ENCODE results near the gene ENO4. TPM values are rescaled to one million over a fixed set of nuclear protein-coding genes. Genes with fewer than 3 reads are reported as not detected.

Gene ENO4
- polyA plus RNA-seq, 3 donors = not detected

GRCh38 chr10:116825901-116826300 lies 23.4 kb upstream of the ENO4 start:
- Mint-ChIP-seq H3K27me3 (ENCODE audit: low read depth in 3 of 3) (peaks cover 2 to 7% (median 6%) of the 10 kb centered on the region in 3 donors), H3K4me3 (no peak overlapping the region), H3K27ac (no peak overlapping the region), H3K9me3 (peaks cover 0 to 6% (median 4%) of the 10 kb centered on the region in 7 donors), H3K4me1 (no peaks in the 10 kb centered on the region), H3K36me3 (no peaks in the 10 kb centered on the region)
- H3K79me2 ChIP-seq (ENCODE audit: insufficient read depth, low read length) = no peaks in the 10 kb centered on the region
- no peaks in the 10 kb centered on the region for H3K4me1 ChIP-seq (ENCODE audit: control insufficient read depth in 1 of 2, insufficient read depth in 2 of 2, low read length in 2 of 2)
- no peak overlapping the region for H3K9ac ChIP-seq (ENCODE audit: insufficient read depth, low read length, poor library complexity, severe bottlenecking)
- 80% methylated on average over 3 of the region's 7 CpGs for WGBS (ENCODE audit: insufficient coverage)
- no peaks in the 10 kb centered on the region for H4K20me1 ChIP-seq (ENCODE audit: insufficient read depth, low read length)
- no peak overlapping the region for H3K27ac ChIP-seq (ENCODE audit: low read depth in 1 of 2, low read length in 2 of 2)
- H3K27me3 ChIP-seq (ENCODE audit: control insufficient read depth in 2 of 2, insufficient read depth in 2 of 2, low read length in 2 of 2) = no peaks in the 10 kb centered on the region
- H3K9me3 ChIP-seq (replicated peaks in 1 of 2; ENCODE audit: control insufficient read depth in 1 of 2, insufficient read depth in 1 of 2, low read length in 2 of 2) = no peaks in the 10 kb centered on the region
- intact Hi-C loops (cut with micrococcal nuclease) = no loop called here
- no peak for TF ChIP-seq CTCF (IDR thresholded peaks at IDR 0.05)
- H3K36me3 ChIP-seq (replicated peaks in 1 of 2; ENCODE audit: control insufficient read depth in 1 of 2, insufficient read depth in 2 of 2, low read length in 2 of 2) = no peaks in the 10 kb centered on the region
- H2AFZ ChIP-seq (ENCODE audit: insufficient read depth, low read depth, low read length, poor library complexity, severe bottlenecking) = no peak overlapping the region
- no peak overlapping the region for H3K4me3 ChIP-seq (replicated peaks in 1 of 3; ENCODE audit: low read depth in 2 of 3, low read length in 3 of 3)
- H3K4me2 ChIP-seq (replicated peaks; ENCODE audit: extremely low read depth, low read length, poor library complexity, severe bottlenecking) = no peak overlapping the region
- no peak for DNase-seq

DNA sequence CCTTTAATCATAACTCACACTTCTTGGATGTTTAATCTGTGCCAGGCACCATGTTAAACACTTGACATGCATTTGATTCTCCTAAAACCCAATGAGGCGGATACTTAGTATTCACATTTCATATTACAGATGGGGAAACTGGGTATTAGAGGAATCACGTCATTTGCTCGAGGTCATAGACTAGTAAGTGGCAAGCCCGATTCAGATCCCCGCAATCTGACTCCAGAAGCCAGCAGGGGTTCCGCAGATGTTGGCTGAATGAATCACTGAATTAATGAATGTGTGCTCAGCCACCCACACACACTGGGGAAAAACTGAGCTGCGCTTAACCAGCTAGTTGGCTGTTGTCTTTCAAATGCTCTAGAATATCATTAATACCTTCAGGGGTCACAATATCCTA lies 22.5 kb upstream of the ENO4 start:
- Mint-ChIP-seq H3K4me3 (peak overlapping the region in 1 of 2 donors; percentile 23), H3K9me3 (peaks cover 0 to 6% (median 0%) of the 10 kb centered on the region in 7 donors), H3K4me1 (no peaks in the 10 kb centered on the region), H3K36me3 (no peaks in the 10 kb centered on the region), H3K27me3 (ENCODE audit: low read depth in 3 of 3) (peaks cover 2 to 8% (median 4%) of the 10 kb centered on the region in 3 donors), H3K27ac (no peak overlapping the region)
- no peaks in the 10 kb centered on the region for H4K20me1 ChIP-seq (ENCODE audit: insufficient read depth, low read length)
- H3K27ac ChIP-seq (ENCODE audit: low read depth in 1 of 2, low read length in 2 of 2) = no peak overlapping the region
- H3K4me3 ChIP-seq (replicated peaks in 1 of 3; ENCODE audit: low read depth in 2 of 3, low read length in 3 of 3) = no peak overlapping the region
- H3K9ac ChIP-seq (ENCODE audit: insufficient read depth, low read length, poor library complexity, severe bottlenecking) = no peak overlapping the region
- H3K36me3 ChIP-seq (replicated peaks in 1 of 2; ENCODE audit: control insufficient read depth in 1 of 2, insufficient read depth in 2 of 2, low read length in 2 of 2) = no peaks in the 10 kb centered on the region
- no peak for TF ChIP-seq CTCF (IDR thresholded peaks at IDR 0.05)
- H3K27me3 ChIP-seq (ENCODE audit: control insufficient read depth in 2 of 2, insufficient read depth in 2 of 2, low read length in 2 of 2) = no peaks in the 10 kb centered on the region
- H3K9me3 ChIP-seq (replicated peaks in 1 of 2; ENCODE audit: control insufficient read depth in 1 of 2, insufficient read depth in 1 of 2, low read length in 2 of 2) = no peaks in the 10 kb centered on the region
- H2AFZ ChIP-seq (ENCODE audit: insufficient read depth, low read depth, low read length, poor library complexity, severe bottlenecking) = no peak overlapping the region
- no peaks in the 10 kb centered on the region for H3K79me2 ChIP-seq (ENCODE audit: insufficient read depth, low read length)
- H3K4me1 ChIP-seq (ENCODE audit: control insufficient read depth in 1 of 2, insufficient read depth in 2 of 2, low read length in 2 of 2) = no peaks in the 10 kb centered on the region
- WGBS (ENCODE audit: insufficient coverage) = 100% methylated on average over 2 of the region's 7 CpGs
- DNase-seq = no peak
- H3K4me2 ChIP-seq (replicated peaks; ENCODE audit: extremely low read depth, low read length, poor library complexity, severe bottlenecking) = no peak overlapping the region
- intact Hi-C loops (cut with micrococcal nuclease) = no loop called here
